Esophagus muscularis mucosa (tissue), 4 donors: ENCODE data around the gene BSND.

ENCODE experiments used
- CTCF ChIP-seq, 3 experiments: fragments of 200-600 bp in 2 of 3; fragments of 450-650 bp in 1 of 3; sonication (generic) in 2 of 3; IDR thresholded peaks; one replicate each; pipeline ENCODE4 v1.5.1; 2017 to 2019; ENCODE audit warnings: antibody characterized with exemption in 3 of 3, mild to moderate bottlenecking in 2 of 3, moderate library complexity in 1 of 3
- EP300 ChIP-seq: sonication (generic); formaldehyde crosslinking; IDR thresholded peaks from one replicate; pipeline ENCODE4 v1.6.1; 2017; ENCODE audit warnings: antibody characterized with exemption
- POLR2AphosphoS5 ChIP-seq, 2 donors: sonication (generic); formaldehyde crosslinking; IDR thresholded peaks; one replicate each; pipeline ENCODE4 v1.6.1; 2017; ENCODE audit warnings: antibody characterized with exemption in 2 of 2

GRCh38 chr1:54968551-54968950 is 30.2 kb upstream of the BSND start:
- no peak for TF ChIP-seq CTCF (IDR thresholded peaks at IDR 0.05)
- no peak for TF ChIP-seq EP300
- no peak for TF ChIP-seq POLR2AphosphoS5 (IDR thresholded peaks at IDR 0.05)
